Esophagus (tissue), 2 donors: ENCODE measurements around the gene INAVA. TPM values are rescaled to one million over a fixed set of nuclear protein-coding genes. Genes with fewer than 3 reads are reported as not detected.

Experiments
- H3K27ac ChIP-seq, 2 donors: one replicate each; pipeline ENCODE4 v1.5.1; 2013; ENCODE audit warnings: low read depth in 2 of 2, mild to moderate bottlenecking in 2 of 2, inconsistent platforms in 1 of 2, low read length in 1 of 2, moderate library complexity in 1 of 2
- H3K27me3 ChIP-seq, 2 donors: one replicate each; pipeline ENCODE4 v1.6.1; 2013; ENCODE audit warnings: low read length in 2 of 2, control low read depth in 1 of 2, mild to moderate bottlenecking in 1 of 2; ENCODE audit not compliant: insufficient read depth in 2 of 2, control insufficient read depth in 1 of 2
- H3K36me3 ChIP-seq, 2 donors: one replicate each; pipeline ENCODE4 v1.6.1; 2013; ENCODE audit warnings: low read length in 1 of 2; ENCODE audit not compliant: control insufficient read depth in 2 of 2, insufficient read depth in 2 of 2
- H3K4me1 ChIP-seq, 2 donors: one replicate each; pipeline ENCODE4 v1.6.1; 2013; ENCODE audit warnings: low read length in 1 of 2; ENCODE audit not compliant: control insufficient read depth in 2 of 2, insufficient read depth in 2 of 2
- H3K4me3 ChIP-seq, 2 donors: one replicate each; pipeline ENCODE4 v1.5.1; 2013; ENCODE audit warnings: low read length in 2 of 2, mild to moderate bottlenecking in 2 of 2, low read depth in 1 of 2, moderate library complexity in 1 of 2
- H3K9me3 ChIP-seq, 2 donors: one replicate each; pipeline ENCODE4 v1.6.1; 2013; ENCODE audit warnings: mild to moderate bottlenecking in 2 of 2, low read depth in 1 of 2, low read length in 1 of 2, moderate library complexity in 1 of 2; ENCODE audit not compliant: control insufficient read depth in 2 of 2, insufficient read depth in 1 of 2
- WGBS, 2 donors: extraction: QIAGEN DNeasy Blood & Tissue Kit; methylation state at CpG; one replicate each; pipeline ENCODE4 v1.1.7; 2013; 5-methylcytosine and 5-hydroxymethylcytosine counted together
- polyA plus RNA-seq, 2 donors: library from polyadenylated mRNA; stranded (reverse); fragments of 200-250 nt; gene quantifications; one replicate each; pipeline ENCODE4 v1.2.3, GENCODE V29; 2013
- donor health status: healthy with polysubstance abuse.
- donor health status: Bipolar disorder and iron deficiency.

Gene INAVA
- polyA plus RNA-seq, 2 donors = 39.4 to 41.9 TPM

DNA sequence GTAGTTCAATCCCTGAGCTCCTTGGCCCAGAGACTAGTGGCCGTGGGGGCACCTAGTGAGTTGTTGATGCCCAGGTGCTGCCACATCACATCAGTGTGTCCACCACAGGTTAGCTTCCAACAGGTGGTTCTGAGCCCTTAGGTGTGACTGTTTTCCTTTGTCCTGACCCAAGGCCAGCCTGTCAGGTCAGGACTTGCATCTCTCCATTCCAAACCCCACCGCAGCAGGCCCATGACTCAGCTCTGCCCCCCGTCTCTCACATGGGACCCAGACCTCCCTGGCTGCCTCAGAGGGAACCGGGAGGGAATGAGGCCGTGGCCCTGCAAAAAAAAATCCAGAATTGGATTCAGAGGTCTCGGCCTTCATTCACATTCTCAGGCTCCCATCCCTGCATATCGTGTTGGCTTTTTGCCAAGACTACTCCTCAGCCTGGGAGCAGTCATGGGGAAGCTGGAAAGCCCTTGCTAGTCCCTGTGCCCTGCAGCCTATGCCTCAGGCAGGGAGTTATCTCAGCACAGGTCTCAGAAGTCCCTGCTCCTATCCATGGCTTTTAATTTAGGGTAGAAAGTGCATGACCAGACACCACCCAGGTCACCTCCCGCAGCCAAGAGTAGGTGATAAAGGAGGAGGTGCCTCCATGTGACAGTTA, 7.2 kb downstream of the INAVA start:
- Histone ChIP-seq H3K36me3 (peaks cover 3 to 38% of the 10 kb centered on the region in 2 donors), H3K9me3 (no peaks in the 10 kb centered on the region), H3K4me1 (peaks cover 14 to 38% of the 10 kb centered on the region in 2 donors), H3K27ac (peak overlapping the region in 1 of 2 donors; percentile 83), H3K27me3 (no peaks in the 10 kb centered on the region), H3K4me3 (no peak overlapping the region)
- WGBS, 2 donors = 51 to 63% methylated on average over 8 of the region's 8 CpGs

DNA sequence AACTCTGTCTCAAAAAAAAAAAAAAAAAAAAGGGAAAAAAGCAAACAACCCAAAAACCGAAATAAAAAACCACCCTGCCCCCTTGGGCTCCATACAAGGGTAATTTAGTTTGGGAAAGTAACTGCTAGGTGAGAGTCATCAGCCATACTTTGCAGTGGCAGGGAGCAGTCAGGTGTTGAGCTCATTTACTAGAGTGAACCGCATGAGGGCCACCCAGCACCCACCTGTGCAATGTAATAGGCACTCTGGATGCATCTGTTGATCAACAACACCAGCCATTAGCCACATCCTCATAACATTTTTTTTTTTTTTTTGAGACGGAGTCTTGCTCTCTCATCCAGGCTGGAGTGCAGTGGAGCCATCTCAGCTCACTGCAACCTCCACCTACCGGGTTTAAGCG, 9.1 kb downstream of the INAVA start:
- 81 to 86% methylated on average over 5 of the region's 5 CpGs for WGBS, 2 donors
- H3K27ac ChIP-seq = no peak overlapping the region
- no peaks in the 10 kb centered on the region for H3K27me3 ChIP-seq
- peaks cover 5 to 36% of the 10 kb centered on the region in 2 donors for H3K4me1 ChIP-seq
- no peak overlapping the region for H3K4me3 ChIP-seq
- no peaks in the 10 kb centered on the region for H3K9me3 ChIP-seq
- H3K36me3 ChIP-seq = peaks cover 3 to 32% of the 10 kb centered on the region in 2 donors

GRCh38 chr1:200904772-200905171, 10.1 kb downstream of the INAVA start:
- Histone ChIP-seq H3K4me1 (peaks cover 0 to 36% of the 10 kb centered on the region in 2 donors), H3K36me3 (peaks cover 0 to 30% of the 10 kb centered on the region in 2 donors), H3K27me3 (no peaks in the 10 kb centered on the region), H3K9me3 (no peaks in the 10 kb centered on the region), H3K4me3 (no peak overlapping the region), H3K27ac (peak overlapping the region; percentile 44 to 75)

DNA sequence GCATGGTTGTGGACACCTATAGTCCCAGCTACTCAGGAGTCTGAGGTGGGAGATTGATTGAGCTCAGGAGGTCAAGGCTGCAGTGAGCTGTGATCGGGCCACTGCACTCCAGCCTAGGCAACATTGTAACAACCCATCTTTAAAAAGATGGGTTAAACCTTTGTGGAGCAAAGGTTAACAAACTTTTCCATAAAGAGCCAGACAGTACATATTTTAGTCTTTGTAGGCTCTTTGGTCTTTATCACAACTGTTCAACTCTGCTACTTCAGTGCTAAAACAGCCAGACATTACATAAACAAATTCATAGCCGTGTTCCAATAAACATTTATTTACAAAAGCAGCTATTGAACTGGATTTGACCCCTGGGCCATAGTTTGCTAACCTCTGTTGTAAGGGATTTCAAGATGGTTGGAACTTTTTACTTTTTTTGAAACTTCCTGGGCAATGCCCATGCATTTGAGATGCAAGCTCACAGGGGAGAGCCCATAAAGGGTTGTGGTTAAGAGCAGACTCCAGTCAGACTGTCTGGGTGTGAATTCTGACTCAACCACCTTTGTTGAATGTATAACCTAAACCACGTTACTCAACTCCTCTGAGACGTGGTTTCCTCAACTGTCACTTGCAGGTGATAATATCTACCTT, 10.8 kb downstream of the INAVA start:
- peak overlapping the region; percentile 4 to 75 for H3K27ac ChIP-seq
- H3K4me3 ChIP-seq = no peak overlapping the region
- H3K4me1 ChIP-seq = peaks cover 0 to 30% of the 10 kb centered on the region in 2 donors
- peaks cover 0 to 28% of the 10 kb centered on the region in 2 donors for H3K36me3 ChIP-seq
- H3K9me3 ChIP-seq = no peaks in the 10 kb centered on the region
- WGBS, 2 donors = 47 to 52% methylated on average over 4 of the region's 4 CpGs
- no peaks in the 10 kb centered on the region for H3K27me3 ChIP-seq

GRCh38 chr1:200906491-200906890, 11.8 kb downstream of the INAVA start:
- 84 to 94% methylated on average over 2 of the region's 2 CpGs for WGBS, 2 donors
- no peaks in the 10 kb centered on the region for H3K27me3 ChIP-seq
- peaks cover 0 to 23% of the 10 kb centered on the region in 2 donors for H3K4me1 ChIP-seq
- peaks cover 0 to 25% of the 10 kb centered on the region in 2 donors for H3K36me3 ChIP-seq
- peak overlapping the region; percentile 45 to 76 for H3K27ac ChIP-seq
- no peak overlapping the region for H3K4me3 ChIP-seq
- H3K9me3 ChIP-seq = no peaks in the 10 kb centered on the region

DNA sequence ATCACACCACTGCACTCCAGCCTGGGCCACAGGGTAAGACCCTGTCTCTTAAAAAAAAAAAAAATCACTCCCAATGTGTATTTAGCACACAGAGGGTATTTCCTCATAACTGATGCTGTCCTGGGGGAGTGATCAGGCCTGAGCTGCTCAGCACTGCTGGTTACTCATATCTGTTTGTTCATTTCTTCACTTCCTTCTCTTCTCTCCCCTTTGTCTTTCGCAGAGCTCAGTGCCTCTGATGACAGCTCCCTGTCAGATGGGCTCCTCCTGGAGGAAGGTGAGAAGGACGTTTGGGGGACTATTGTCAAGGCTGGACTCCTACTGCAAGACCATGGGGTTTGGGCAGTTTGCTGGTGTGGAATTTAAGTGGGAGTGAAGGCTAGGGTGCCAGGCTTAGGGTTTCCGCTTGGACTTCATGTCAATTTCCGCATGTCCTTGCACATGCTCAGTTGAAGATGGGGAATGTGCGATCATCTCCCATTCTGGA, 13.0 kb downstream of the INAVA start:
- Histone ChIP-seq H3K27ac (peak overlapping the region; percentile 83 to 92), H3K27me3 (no peaks in the 10 kb centered on the region), H3K4me1 (peaks cover 0 to 21% of the 10 kb centered on the region in 2 donors), H3K4me3 (no peak overlapping the region), H3K36me3 (peaks cover 0 to 27% of the 10 kb centered on the region in 2 donors), H3K9me3 (no peaks in the 10 kb centered on the region)
- 63 to 73% methylated on average over 5 of the region's 5 CpGs for WGBS, 2 donors

GRCh38 chr1:200908191-200908868, 13.6 kb downstream of the INAVA start:
- WGBS, 2 donors = 53 to 71% methylated on average over 6 of the region's 6 CpGs
- Histone ChIP-seq H3K27me3 (no peaks in the 10 kb centered on the region), H3K27ac (peak overlapping the region; percentile 83 to 92), H3K36me3 (peaks cover 0 to 25% of the 10 kb centered on the region in 2 donors), H3K4me1 (peaks cover 0 to 21% of the 10 kb centered on the region in 2 donors), H3K4me3 (peak overlapping the region in 1 of 2 donors; percentile 7), H3K9me3 (no peaks in the 10 kb centered on the region)

GRCh38 chr1:200909071-200909470, 14.4 kb downstream of the INAVA start:
- H3K27ac ChIP-seq = peak overlapping the region; percentile 83 to 92
- no peak overlapping the region for H3K4me3 ChIP-seq
- no peaks in the 10 kb centered on the region for H3K27me3 ChIP-seq
- peaks cover 0 to 25% of the 10 kb centered on the region in 2 donors for H3K36me3 ChIP-seq
- WGBS, 2 donors = 60 to 64% methylated on average over 5 of the region's 5 CpGs
- no peaks in the 10 kb centered on the region for H3K9me3 ChIP-seq
- H3K4me1 ChIP-seq = peaks cover 0 to 20% of the 10 kb centered on the region in 2 donors

DNA sequence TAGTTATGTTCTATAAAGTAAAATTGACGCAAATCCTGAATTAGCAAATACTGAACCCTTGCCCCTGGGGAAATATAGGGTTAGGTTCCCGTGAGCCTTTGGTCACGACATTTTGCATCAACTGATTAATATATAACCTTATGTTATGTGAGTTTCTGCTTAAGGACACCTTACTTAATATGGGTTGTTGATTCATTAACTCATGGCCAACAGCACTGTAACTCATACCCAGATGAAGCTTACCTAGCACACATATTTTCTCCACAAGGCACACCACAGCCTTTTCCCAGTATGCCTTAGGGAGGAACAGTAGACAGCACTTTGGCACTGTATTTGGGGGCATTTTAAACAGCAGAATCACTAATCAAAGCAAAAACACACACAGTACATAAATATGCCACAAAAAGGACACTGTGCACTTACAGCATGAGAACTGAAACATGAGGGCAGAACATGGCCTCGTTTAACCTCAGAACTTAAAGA, 15.1 kb downstream of the INAVA start:
- Histone ChIP-seq H3K27me3 (no peaks in the 10 kb centered on the region), H3K36me3 (peaks cover 0 to 21% of the 10 kb centered on the region in 2 donors), H3K4me3 (no peak overlapping the region), H3K9me3 (no peaks in the 10 kb centered on the region), H3K4me1 (peaks cover 0 to 16% of the 10 kb centered on the region in 2 donors), H3K27ac (no peak overlapping the region)
- 76 to 78% methylated on average over 4 of the region's 4 CpGs for WGBS, 2 donors
